Activated CD8-positive, alpha-beta memory T cell treated with anti-CD3 and anti-CD28 coated beads, Interleukin-2, amount 50 U/mL, for 48 hours (primary cell): ENCODE data around the gene SIL1.

Source experiments
- DNase-seq: peaks from one replicate; pipeline ENCODE4 v3.0.0-alpha.2; 2020

Gene SIL1

DNA sequence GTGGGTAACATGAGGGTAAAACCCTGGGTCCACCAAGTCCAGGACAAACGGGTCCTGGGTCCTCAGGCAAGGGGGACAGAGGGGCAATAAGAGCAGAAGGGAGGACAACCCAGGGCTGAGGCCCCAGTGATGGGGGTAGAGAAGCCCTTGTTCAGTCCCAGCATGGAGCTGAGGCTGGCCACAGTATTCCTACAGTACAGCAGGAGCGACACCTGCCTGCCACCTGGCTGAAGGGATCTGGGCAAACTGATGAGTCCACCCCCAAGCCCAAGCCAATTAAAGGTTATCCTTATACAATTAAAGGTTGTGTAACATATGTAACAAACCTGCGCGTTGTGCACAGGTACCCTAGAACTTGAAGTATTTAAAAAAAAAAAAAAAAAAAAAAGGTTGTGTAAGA, 225.3 kb downstream of the SIL1 start:
- no peak for DNase-seq

DNA sequence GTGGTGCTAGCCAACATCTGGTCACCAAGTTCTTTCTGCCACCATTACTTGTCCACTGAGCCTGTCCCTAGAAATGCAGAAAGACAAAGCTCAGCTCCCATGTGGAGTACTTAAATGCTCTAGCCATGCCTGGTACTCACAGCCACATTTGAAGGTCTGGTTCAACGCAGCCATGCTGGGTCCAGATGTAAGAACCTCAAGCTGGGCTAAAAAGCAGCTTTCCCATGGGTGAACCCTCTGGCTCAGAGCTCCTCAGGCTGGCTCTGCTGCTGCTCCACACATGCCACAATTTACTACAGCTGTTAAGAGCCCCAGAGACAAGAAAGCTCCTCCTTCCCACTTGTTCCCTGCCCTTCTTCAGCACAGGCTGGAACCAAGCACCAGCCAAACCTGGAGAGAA, 225.9 kb downstream of the SIL1 start:
- DNase-seq = no peak

DNA sequence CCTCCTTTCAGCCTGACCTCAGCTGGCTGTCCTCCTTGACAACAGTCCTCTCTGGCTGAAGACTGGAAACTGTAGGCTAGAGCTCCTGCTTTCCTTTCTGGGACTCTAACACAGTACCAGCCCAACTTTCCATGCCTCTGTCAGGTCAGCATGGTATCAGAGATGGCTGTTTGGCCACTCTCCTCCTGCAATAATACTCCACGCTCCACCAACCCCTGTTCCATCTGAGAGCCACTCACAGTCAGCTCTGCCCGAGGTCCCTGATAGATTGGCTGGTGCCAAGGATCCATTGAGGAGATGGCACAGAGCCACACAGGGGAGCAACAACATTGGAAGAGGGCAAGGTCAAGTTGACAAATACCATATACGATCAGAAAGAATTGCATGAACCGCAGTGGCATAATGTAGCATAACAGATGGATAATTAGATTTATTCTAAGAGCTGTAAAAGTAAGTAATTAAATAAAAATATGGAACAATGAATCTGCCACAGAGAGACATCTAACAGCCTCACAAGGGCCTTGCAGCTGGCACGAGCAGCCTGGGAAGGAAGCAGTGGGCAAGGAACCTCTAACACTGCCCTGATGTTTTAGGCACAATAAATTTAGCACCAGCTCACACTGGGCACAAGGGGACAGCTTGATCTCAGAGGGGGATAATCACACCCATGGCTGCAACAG, 228.7 kb downstream of the SIL1 start:
- no peak for DNase-seq

DNA sequence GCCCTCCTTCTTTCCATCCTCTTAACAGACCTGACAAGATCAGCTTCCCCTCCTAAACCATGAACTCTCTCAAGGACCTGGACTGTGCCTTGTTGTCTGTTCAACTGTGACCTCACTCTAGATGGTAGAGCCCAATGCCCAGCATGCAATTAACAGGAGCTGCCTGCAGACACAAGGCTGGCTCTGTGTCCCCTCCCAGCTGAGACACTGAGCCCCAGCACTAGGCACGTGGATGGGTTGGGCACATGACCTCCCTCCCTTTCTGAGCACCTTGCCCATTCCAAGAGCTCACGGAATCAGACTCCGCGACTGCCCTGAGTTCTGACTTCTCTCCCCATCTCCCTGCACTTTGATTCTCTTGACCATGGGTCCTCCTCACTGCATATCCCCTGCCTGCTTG, 229.6 kb downstream of the SIL1 start:
- no peak for DNase-seq

DNA sequence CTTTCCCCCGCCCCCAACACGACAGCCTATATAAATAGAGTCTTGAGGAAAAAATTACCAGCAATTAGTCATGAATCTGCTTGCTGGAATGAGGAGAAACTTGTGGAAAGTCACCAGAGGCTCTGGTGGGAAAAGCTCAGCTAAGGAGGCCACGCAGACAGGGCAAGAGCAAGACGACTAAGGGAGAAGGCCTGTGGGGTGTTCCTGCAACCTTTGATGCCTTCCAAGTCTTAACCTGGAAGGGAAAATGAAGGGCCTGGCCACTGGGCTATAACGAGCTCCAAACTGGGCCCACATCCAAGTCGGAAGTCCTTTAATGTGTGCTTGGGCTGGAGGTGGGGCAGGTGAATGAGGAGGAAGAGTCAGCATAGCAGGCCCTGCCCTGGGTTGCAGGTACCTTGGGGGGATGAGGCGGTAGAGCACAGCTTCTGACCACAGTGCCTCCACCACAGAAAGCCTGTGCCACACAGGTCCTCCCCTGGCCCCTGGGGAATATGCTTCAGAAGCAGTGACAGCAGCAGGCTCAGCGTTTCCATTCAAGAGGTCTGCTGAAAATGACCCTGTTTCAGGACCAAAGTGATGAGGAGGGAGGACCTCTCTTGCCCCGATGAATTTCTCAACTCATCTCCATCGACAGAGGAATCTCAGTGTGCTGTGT, 230.2 kb downstream of the SIL1 start:
- no peak for DNase-seq

DNA sequence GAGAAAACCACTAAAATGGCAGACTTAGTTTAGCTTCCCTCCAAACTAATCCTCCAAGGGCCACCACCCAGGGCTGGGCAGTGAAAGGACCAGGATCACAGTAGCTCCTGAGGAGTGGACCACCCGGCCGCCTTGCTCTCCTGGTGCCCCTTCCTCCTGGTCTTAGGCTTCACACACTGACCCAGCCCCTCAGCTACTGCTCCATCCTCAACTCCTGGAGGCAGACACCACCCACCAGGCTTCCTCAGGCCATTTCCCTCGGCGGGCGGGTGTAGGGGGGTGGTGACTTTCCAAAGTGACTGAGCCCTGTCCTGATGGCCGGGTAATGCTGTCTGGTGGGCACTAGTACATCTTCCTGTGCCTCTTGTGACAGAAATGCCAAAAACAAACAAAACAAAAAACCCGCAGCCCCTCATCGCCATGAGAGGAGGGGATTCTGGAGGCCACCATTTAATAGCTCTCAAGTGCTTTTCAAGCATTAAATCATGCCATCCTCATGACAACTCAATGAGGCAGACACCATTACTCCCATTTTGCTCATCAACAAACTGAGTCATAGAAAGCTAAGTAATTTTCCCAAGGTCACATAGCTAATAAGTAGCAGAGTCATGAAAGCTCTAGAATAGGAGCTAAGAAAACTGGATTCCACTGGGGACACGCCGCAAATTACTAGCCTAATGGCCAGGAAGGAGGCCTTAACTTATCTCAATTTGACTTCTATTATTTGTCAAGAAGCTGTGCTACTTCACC, 231.8 kb downstream of the SIL1 start:
- no peak for DNase-seq

DNA sequence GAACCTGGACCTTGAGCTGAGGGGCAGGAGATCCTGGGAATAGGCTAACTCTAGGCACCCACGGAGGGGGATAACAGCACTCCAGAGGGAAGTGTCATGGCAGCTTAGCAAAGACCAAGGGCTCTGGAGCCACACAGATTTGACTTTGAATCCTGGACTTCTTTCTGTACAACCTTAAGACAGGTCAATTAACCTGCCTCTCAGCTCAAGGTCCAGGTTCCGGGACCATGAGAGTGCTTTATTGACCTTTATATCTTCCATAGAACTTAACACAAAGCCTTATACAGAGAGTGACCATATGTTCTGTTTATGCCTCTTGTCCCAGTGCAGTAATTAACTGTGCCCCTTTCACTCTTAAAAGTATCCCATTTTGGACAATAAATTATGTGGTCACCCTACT, 232.5 kb downstream of the SIL1 start:
- DNase-seq = no peak

DNA sequence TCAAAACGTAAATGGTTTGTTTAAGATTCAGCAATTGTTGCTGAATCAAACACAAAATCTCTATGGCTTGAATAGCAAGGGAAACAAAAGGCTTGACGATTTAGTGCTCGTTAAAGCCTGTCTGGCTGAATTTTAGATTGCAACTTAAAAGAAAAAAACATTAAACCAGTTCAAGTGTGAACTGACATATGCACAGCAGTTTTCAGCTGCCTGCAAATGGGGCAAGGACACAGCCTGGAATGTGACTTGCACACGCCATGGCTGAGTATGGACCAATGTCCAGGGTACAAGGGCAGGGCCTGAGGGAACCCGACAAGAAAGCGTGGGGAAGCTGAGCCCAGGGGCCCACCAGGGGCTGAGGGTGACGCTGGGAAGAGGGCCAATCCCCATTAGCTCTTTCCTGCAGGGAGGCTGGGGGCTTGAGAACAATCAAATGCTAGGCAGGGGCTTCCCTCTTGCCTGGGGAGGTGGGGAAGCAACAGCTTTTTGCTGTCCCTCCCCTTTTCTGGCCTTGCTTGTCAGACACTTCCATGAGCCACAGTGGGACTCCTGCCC, 233.4 kb downstream of the SIL1 start:
- no peak for DNase-seq

DNA sequence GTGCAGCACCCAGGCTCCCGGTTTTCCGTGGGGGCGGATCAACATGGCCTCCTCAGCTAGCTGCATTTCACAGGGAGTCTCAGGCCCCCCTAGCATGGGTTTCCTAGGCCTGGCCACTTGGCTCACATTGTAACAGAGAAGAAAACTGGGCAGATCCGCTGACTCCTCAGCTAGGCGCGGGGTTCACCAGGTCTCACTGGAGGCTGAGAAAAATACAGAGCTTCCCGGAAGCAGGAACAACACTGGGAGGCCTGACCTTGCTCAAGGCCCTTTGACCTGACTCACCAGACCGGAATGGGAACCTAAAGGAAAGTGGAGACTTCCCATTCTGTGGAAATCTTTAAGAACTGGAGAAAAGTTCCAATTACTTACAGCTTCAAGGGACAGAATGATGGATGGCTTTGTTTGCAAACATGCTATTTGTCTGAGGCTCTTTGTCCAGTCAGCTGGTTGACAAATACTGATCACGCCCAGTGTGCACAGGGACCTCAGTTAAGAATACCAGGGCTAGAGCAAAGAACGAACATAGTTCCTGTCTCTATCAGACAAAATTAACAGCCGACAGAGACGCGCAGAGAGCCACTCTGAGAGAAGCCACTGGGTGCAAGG, 234.3 kb downstream of the SIL1 start:
- no peak for DNase-seq

DNA sequence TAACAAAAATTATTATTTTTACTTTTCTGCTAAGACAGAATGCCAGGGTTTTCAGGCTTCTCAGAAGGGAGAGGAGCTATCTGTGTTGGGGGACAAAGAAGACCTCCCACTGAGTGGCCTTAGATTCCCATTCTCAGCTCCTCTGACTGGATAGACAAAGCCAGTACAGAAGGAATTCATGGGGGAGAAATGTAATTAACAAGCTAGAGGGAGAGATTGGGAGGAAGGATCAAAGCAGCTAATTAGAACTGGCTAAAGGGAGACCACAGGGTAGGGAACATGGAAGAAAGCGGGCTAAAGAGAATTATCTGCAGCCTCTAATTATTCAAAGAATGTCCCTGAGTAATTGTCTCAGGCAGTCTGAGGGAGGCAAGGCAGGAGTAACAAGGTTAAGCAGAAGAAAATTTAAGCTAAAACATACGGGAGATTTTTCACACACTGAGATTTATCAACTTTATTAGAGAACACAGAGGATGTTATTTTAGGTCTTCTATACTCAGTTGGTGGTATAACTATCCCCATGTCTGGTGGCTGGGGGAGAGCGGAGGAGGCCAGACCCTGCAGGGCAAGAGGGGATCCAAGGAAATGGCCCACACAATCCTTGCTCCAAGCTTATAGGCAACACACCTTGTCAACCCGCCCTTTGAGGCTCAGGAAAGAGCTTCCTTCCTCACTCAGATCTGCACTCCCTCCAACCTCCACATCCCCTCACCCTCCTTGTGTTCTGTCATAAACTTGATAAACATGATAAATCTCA, 235.4 kb downstream of the SIL1 start:
- DNase-seq = no peak

DNA sequence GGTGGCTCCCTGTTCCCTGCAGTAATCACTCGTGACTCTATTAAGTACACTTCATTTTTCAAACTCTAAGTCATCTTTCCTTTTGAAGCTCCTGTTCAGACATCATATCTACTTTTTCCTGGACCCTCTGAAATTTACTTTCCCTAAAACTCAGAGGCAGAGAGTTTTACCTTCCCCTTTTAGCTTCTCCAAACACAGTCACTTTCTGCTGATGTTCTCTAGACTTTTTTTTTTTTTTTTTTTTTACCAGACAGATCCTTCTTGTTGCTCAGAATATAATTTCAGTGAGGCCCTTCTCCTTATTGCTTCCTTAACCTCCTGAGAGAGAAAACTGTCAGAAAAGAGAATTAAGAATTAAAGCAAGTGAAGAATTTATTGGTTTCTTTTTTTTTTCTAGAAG, 236.4 kb downstream of the SIL1 start:
- no peak for DNase-seq

DNA sequence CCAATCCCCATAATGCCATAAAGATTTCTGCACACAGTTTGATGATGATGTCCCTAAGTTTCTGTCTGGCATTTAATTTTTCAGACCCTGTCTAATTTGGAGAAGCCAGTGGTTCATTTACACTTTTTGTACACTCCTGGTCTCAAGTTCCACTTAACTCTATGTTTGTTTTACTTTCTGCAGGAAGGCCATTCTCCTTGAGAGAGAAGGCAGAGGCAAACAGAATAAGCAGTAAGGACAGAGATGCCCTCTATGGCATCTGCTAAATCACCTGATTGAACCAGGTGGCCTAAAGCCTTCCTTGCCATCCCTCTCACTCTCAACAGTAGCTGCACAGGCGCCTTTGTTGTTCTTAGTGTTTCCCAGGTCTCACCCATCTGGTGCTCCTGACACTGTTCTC, 236.9 kb downstream of the SIL1 start:
- DNase-seq = no peak

DNA sequence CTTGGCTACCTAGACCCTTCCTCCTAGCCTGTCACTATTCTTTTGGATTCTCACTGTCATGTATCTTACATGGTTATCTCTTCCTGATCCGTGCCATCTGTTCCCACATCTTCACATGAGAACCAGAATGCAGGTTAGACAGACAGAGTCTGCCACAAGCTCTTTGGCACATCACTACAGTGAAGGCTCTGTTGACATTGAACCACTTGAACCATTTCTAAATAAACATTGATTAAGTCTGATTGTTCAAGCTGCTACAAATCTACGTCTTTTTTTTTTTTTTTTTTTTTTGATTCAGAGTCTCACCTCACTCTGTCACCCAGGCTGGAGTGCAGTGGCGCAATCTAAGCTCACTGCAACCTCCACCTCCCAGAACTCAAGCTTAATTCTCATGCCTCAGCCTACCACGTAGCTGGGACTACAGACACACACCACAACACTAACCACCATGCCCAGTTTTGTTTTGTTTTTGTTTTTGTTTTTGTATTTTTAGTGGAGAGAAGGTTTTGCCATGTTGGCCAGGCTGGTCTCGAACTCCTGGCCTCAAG, 237.9 kb downstream of the SIL1 start:
- DNase-seq = no peak

DNA sequence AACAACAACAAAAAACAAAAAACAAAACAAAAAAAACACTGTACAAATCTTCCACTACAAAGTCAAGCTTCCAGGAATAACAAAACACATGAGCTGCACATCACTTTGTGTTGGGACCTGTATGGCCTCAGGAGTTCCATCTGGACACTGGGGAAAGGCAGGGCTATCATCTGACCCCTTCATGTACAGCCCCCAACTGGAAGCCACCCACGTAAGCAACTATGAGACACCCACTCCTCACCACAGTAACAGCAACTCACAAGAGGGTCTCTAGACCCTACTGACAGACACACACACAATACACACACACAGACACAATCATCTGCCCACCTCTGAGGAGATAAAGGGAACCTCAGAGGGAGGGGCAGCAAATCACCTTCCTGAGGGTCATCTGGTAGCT, 241.4 kb downstream of the SIL1 start:
- no peak for DNase-seq

DNA sequence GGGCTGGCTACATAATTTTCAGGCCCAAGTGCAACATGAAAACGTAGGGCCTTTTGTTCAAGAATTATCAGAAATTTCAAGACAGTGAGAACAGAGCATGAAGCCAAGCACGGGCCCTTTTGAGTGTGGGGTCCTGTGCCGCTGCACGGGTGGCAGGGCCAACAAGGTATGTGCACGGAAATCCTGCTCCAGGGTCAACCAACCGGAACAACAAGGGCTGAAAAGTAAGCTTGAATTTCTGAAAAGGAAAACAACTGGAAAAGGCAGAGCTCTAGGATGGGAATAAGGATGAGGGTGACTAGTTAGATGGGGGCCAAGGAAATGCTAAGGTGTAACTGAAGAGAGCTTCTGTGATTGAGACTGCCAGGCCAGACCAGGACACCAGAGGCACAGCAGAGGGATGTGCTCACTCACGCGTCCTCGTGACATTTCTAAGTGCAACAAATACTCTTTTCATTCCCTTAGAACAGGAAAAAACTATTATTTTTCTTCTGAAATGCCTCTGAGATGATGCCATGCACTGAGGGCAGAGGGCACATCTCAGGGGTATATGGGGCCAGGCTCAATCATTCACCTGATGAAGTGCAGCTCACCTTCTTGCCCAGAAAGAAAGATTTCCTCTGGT, 242.4 kb downstream of the SIL1 start:
- DNase-seq = no peak

DNA sequence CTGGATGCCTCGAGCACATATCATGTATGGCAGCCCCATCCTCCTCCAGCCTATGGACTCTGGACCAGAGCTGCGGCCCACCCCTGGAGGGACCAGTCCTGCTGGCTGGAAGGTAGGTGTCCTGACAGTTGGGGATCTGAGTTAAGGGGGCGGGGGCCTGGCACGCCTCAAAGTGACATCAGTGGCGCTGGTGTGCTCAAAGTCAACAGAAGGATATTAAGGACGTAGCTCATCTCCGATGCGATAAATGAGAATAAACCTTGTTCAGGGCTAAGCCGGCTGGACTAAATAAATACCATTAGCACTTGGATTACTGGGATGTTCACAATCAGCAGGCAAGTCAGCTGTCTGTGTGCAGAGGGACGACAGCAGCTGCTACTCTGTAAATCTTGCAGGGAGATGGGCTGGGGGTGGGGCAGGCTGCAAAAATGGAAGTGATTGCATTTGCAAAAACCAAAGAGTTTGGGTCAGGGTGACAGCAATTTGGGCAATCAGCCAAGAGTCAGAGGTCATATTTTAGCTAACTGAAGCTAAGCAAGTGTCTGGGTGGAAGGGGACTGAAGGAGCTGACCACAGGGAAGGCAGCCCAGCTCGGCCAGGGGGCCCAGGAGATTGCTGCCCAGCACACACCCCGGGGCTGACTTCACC, 243.0 kb downstream of the SIL1 start:
- no peak for DNase-seq

DNA sequence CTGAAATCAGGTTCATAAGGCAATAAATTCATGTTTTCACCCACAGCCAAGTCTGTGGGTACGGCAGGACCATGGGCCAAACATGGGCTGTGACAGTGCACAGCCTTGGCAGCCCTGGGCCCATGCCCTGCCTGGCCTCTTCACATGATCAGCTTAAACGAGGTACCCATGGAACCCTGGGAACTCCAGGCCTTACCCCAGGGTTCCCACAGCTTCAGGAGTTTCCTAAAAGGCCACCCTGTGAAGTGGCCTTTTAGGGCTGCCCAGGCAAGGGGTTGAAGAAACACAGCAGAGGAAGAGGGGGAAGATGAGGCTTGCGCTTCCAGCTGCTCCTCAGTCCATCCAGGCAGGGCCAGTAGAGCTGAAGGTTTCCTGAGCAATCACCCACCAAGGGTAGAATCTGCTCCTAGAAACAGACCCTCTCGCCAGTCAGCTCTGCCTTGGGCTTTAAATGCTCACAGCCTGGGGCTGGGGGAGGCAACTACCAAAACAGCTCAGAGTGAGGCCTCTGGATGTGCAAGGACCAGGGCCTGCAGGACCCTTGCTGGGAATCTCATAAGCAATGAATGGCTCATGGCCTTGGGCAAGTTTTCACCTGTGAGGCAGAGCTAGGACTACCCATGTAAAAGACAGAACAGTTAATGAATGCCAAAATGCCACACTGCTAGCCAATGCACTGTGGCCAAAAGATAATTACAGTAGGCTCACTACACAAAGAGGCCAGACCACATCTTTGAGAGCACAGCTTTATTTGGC, 243.7 kb downstream of the SIL1 start:
- no peak for DNase-seq

DNA sequence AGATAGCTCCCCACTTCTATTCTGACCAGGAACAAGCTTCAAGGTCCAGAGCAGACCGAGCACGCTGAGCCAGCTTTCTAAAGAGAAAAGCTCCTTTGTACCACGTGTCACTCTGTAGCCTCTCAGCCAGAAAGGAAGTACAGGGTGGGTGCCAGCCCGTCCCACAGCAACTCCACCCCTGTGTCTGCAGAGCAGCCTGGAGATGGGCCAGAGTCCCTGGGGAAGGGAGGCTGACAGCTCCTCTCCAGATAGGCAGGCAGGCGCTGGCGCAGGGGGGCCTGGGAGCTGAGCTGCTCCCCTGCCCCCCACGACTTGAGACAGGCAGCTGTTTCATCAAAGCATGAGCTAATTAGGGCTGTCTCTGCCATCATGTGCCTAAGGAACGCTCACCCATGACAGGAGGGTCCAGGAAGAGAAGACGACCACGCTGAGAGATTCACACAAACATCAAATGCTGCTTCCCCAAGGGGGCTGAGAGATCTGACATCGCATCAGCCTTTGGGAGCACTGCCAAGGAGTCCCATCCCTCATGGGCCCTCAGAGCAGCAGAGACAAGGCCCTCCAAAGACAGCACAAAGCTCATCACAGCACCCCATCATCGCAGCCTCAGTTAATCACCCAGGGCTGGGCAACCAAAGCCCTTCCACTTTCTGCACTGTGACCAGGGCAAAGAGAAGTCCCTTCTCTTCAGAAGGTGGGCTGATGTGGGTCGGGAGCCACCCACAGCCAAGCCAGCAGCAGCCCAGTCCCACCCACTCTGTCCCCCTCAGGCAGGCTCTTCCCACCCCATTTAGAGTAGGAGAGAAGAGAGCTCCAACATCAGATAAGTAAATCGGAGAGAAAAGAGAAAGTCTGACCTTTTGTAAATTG, 244.5 kb downstream of the SIL1 start:
- no peak for DNase-seq

DNA sequence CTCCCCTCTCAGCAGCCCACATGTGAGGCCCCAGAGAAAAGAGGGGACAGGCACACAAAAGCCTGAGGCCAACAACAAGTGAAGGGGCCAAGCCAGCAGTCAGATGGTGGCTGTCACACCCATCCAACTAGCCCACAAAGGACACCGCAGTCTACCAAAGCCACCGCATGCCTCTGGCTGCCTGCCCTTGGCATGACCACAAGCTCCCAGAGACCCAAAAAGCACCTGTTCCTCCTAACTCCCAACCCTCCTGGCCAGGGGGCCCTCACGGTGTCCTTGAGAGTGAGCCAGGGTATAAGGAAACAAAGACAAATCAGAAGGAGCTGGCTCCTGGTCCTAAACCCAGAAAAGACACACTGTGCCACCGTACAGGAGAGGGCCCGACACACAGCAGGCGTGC, 245.2 kb downstream of the SIL1 start:
- no peak for DNase-seq
